HS-5 (cell line): ENCODE measurements around the gene USP2.
"Not testable (repeated sequence)": the region's sequence is repeated elsewhere in the genome, so short reads cannot be mapped to it uniquely, and the experiment has no call there.

ENCODE experiments used
- DNase-seq: peaks from one replicate; pipeline ENCODE4 v3.0.0-alpha.2; 2012; ENCODE audit warnings: low read depth

USP2 gene

DNA sequence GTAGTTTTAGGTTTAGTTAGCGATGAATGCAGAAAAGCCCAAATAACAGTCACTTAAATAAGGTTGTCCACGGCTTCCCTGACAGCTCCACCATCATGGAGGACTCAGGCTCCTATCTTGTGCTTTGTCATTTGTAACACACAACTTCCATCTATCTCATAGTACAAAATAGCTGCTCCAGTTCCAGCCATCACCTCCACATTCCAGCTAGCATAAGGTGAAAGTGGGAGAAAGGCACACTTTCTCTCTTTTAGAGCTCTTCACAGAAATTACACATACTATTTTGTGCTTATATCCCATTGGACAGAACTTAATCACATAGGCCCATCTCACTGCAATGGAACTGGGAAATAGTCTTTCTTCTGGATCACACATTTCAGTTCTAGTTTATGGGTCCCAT is 32.8 kb upstream of the USP2 start:
- no peak for DNase-seq

DNA sequence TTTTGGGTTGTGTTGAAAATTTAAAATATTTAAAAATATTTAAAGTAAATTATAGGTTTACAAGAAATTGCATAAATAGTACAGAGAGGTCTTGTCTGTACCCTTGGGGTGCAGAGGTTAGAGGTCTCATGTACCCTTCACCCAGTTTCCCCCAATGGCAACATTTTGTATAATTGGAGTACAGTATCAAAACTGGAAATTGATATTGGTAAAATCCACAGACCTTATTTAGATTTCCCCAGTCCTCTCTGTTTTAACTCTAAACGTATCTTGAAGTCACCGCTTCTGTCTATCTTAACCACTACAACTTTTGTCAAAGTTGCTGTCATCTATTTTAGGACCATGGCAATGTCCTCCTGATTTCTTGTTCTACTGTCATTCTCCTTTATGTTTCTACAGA is 30.6 kb upstream of the USP2 start:
- no peak for DNase-seq

DNA sequence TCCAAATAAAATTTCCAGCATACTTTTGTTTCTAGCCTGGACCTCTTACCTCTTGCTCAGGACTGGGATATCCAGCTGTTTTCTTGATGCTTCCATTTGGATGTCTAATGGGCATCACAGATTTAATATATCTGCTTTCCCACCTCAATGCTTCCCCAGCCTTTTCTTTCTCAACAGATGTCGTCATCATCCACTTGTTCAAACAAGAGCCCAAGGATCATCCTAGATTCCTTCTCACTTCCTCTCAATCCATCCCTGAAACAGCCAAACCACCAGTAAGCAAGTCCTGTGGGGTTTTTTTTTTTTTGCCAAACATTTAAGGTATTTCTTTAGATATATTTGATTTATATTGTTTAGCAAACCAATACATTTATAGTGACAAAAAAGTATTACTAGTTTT is 29.0 kb upstream of the USP2 start:
- DNase-seq, result no peak

DNA sequence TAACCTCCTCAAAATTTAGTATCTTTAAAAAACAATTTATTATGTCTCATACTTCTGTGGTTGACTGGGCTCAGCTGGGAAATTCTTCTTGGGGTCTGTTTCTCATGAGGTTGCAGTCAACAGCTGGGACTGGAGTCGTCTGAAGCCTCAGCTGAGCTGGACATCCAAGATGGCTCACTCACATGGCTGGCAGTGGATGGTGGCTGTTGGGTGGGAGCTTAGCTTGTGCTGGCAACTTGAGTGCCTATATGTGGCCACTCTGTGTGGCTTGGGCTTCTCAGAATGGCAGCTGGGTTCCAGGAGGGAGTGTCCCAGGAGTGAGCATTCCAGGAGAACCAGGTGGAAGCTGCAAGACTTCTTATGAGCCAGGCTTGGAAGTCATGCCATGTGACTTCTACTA is 28.2 kb upstream of the USP2 start:
- DNase-seq, result no peak

DNA sequence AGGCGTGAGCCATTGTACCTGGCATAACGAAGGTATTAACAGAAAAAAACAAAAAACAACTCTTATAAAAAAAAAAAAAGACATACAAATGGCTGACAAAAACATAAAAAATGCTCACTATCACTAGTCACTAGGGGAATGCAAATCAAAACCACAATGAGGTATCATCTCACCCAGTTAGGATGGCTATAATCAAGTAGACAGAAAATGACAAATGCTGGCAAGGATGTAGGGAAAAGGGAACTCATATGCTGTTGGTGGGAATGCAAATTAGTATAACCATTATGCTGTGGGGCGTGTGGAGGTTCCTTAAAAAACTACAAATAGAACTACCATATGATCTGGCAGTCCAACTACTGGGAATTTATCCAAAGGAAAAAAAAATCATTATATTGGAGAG is 24.5 kb upstream of the USP2 start:
- DNase-seq, result no peak

DNA sequence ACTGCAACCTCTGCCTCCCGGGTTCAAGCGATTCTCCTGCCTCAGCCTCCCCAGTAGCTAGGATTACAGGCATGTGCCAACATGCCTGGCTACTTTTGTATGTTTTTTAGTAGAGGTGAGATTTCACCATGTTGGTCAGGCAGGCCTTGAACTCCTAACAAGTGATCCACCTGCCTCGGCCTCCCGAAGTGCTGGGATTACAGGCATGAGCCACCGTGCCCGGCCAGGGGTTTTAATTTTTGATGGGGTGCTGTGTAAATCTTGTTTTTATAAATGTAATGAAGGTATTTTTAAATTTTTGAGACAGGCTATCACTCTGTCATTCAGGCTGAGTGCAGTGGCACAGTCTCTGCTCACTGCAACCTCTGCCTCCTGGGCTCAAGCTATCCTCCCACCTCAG is 24.0 kb upstream of the USP2 start:
- DNase-seq, result not testable (repeated sequence)

DNA sequence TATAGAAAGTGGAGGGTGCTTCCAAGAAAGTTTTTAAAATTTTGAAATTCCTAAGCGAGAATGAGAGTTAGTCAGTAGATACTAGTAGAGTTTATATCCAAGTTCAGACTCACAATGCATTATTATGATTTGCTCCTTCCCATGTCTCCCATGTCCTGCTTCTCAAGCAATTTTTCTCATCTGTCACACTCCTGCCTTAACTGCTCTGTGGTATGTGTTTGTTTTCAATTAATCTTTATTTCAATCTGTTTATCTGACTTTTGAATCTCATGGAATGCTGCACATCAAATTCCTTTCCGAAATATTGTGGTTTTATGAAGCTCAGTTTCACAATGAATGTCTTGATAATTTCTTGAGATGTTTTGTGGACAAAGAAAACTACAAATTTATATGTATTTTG is 23.4 kb upstream of the USP2 start:
- DNase-seq, result no peak

DNA sequence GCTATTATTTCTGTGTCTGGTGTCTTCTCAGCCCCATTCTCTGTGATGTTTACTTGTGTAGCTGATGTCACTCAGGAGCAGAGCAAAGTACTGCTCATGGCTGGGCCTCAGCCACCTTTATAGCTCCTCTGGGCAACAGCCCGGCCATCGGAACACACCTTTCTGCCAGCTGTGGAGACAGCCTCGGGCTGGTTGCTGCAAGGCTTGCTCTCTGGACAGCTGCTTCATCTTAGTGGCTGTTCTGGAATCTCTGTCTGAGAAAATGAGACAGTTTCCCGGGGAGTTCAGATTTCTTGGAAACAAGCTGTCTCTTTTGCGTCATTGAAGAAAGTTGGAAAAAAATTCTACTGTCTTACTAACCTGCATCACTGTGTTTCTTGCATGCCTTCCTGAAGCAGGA is 21.5 kb upstream of the USP2 start:
- DNase-seq, result no peak

DNA sequence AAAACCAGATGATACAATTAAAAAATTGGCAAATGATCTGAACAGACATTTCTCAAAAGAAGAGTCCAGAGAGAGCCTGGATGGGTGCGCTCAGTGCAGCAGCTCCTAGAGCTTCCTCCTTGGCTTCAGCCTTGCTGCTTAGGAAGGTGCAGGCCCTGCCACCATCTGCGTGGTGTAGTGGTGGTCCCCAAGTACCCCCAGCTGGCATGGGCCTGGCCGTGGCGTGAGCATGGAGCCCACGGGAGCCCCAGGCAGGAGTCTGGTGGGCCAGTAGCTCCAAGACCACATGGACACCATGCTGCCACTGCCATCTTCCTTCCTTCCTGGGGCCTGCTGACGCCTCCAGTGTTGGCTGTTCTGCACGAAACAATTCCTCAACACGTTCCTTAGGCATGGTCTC is 21.0 kb upstream of the USP2 start:
- no peak for DNase-seq

DNA sequence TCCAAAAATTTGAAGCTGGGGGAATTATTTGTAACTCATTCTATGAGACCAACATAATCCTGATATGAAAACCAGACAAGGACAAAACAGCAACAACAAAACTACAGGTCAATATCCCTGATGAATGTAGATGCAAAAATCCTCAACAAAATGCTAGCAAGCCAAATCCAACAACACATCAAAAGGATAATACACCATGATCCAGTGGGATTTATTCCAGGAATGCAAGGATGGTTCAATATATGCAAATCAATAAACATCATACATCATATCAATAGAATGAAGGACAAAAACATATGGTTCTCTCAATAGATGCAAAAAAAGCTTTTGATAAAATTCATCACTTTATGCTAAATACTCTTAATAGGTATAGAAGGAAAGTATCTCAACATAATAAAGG is 19.4 kb upstream of the USP2 start:
- DNase-seq, result no peak

DNA sequence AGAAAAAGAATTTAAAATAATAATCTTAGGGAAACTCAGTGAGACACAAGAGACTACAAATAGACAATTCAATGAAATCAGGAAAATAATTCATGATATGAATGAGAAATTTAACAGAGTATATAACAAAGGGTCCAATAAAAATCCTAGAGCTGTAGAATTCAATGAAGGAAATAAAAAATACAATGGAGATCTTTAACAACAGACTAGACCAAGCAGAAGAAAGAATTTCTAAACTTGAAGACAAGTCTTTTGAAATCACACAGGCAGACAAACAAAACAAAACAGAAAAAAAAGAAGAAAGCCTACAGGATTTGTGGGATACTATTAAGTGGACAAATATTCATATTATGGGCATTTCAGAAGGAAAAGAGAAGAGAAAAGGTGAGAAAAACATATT is 16.2 kb upstream of the USP2 start:
- DNase-seq, result no peak

DNA sequence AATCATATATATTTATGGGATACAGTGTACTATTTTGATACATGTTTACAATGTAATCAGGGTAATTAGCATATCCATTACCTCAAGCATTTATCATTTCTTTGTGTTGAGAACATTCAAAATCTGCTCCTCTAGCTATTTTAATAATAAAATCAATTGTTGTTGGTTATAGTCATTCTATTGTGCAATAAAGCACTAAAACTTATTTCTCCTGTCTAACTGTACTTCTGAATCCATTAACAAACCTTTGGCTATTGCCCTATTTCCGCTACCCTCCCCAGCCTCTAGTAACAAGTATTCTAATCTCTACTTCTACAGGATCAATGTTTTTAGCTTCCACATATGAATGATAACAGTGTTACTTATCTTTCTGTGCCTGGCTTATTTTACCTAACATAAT is 15.3 kb upstream of the USP2 start:
- DNase-seq, result no peak

DNA sequence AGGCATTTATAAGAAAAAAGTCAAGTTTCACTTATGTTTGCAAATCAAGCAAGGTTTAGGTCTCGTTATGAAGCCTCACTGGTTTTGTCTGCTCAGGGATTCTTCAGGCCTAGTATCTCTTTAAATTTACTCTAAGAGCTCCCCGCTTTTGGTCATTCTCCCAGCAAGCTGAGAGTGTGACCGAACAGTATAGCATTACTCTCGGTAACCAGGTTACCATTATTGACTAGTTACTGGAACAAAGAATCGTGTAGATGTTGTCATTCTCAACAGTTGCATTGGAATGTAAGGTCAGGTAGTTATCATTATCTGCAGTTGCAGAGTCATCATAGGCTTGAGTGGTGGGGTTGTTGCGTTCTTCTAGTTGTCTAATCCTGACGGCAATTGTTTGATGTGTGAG is 9.8 kb upstream of the USP2 start:
- DNase-seq, result no peak

DNA sequence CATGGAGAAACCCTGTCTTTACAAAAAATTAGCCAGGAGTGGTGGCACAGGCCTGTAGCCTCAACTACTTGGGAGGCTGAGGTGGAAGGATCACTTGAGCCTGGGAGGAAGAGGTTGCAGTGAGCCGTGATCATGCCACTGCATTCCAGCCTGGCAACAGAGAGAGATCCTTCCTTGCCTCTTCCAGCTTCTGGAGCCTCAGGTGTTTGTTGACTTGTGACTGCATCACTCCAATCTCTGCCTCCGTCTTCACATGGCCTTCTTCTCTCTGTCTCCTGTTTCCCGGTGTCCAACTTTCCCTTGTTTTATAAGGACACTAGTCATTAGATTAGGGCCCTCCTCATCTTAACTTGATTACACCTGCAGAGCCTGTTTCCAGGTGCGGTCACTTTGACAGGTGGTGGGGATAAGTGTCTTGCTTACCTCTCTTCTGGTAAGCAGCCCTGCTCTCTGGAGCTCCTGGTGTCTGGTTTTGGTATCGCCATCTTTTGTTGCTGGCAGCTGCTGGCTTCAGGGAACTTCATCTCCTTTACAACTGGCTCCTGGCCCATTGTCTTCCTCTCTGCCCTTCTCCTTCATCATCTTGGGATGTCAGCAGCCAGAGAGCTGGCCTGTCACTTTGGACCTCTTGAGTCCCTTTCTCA is 8.2 kb upstream of the USP2 start:
- no peak for DNase-seq

DNA sequence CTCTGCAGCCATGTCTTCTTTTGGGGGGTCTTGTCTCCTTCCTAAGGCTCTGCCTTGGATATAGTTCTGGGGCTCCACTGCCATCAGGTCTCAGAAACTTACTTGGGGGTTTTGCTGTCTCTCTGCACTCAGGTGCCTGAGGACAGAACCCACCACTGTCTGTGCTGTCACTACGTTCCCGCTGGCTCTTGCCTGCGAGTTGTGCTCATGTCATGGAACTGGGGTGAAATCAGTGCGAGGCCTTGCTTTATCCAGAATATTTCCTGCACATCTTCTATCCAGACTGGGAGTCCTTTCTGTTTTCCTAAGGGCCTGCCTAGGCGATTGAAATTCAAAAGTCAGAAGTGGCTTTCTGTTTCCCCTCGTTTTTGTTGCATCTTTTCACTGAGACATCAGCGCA is 6.6 kb upstream of the USP2 start:
- DNase-seq, result no peak

DNA sequence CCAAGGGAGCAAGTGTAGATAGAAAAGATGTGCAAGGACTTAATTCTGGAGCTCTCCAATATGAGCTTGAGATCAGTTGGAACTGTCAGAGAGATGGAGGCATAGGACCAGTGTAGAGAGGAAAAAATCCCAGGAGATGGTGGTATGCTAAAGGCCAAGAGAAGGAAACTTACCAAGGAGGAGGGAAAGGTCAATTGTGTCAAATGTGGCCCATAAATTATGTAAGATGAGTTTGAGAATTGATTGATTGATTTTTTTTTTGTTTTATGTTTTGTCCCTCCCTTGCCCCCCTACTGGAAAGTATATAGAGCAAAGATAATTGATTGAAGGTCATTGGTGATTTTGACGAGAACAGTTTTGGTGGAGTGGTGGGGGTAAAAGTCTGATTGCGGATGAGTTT is 2.8 kb upstream of the USP2 start:
- no peak for DNase-seq

DNA sequence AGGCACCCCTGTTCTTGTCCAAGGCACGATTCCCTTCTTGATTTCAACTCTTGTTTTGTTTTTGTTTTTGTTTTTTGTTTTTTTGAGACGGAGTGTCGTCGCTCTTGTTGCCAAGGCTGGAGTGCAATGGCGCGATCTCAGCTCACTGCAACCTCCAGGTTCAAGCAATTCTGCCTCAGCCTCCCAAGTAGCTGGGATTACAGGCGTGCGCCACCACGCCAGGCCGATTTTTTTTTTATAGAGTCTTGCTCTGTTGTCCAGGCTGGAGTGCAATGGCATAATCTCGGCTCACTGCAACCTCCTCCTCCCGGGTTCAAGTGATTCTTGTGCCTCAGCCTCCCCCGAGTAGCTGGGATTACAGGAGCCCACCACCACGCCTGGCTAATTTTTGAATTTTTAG is 1.0 kb upstream of the USP2 start:
- not testable (repeated sequence) for DNase-seq

DNA sequence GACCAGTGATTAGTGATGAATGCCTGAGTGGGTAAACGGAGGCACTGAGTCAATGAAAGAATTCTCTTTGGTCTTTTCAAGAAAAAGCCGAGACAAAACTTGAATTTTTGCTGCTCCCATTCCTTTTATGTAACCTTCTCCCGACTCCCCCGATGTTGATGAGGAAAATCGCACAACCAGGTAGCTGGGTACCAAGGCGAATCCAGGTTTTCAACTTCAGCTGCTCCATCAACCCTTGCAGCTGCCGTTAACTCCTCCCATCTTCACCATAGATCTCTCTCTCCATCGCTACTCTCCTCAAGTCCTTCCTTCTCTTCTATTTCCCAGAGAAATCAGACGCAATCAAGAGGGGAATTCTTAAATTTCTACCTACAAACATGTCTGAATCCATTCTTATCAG is 611 bp upstream of the USP2 start:
- DNase-seq, result no peak

DNA sequence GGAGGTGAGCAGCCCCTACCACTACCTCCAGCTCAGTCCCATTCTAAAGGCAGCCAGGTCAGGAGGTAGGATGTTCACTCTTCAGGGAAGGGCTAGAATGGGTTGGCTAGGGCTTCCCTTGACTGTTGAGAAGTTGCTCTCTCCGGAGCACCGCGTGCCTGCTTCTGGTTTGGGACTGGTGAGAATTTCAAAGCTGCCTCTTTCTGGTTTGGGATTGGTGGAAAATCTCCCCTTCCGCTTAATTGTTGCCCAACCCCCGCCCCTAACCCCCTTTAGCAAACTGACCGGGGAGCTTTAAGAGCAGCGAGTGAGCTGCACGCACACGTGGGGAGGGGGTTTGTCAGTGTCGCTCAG is 686 bp downstream of the USP2 start:
- no peak for DNase-seq

DNA sequence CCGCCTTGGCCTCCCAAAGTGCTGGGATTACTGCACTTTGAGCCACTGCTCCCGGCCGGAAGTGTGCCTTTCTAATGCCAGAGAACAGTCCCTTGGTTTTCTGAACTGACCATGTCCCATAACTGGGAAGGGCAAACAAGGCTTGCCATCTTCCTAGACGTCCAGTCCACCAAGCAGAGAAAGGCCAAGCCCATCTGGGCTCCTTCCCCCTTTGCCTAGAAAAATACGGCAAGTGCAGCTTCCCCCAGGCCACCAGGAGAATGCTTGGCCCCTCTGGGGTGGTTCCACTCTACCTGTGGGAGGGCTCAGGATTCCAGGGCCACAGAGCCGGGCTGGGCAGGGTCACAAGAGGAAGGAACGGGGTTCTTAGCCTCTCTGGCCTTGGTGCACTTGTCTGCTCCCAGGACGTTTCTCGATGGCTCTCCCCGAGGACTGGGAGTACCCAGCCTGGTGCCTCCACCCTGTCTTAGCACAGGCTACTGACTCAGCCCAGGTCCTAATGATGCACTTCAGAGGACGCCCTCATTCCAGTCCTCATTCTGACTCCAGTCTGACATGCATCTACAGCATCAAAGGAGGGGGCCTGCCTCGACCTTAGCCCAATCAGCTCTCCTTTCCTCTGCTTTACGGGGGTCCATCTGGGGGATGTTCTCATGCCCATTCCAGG is 1.2 kb downstream of the USP2 start:
- DNase-seq, result no peak

DNA sequence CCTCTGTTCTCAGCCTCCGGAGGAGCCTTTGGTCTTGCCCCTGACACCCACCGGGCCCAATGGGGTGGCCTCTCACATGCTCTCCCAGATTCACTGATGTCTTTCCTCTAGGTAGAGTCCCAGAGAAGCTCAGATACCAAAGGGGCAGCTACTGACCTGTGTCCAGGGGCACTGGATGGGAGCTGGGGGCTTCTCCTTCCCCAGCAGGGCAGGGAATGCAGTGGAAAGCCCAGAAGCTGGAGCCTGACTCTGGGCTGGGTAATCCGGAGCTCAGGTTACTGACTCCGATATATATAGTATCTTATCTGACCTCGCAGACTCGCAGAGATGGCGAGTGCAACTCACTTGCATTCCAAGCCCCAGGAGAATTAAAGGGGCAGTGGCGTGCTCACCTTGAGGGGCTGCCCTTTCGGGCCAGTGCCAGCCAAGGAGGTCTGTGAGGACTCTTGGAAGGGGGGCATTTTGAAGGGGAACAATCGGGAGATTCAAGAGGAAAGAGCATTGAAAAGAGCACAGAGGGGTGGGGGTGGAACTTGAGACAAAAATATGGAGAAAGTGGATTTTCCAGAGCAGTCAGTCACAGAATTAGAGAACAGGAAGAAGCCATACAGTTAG is 2.5 kb downstream of the USP2 start:
- no peak for DNase-seq

DNA sequence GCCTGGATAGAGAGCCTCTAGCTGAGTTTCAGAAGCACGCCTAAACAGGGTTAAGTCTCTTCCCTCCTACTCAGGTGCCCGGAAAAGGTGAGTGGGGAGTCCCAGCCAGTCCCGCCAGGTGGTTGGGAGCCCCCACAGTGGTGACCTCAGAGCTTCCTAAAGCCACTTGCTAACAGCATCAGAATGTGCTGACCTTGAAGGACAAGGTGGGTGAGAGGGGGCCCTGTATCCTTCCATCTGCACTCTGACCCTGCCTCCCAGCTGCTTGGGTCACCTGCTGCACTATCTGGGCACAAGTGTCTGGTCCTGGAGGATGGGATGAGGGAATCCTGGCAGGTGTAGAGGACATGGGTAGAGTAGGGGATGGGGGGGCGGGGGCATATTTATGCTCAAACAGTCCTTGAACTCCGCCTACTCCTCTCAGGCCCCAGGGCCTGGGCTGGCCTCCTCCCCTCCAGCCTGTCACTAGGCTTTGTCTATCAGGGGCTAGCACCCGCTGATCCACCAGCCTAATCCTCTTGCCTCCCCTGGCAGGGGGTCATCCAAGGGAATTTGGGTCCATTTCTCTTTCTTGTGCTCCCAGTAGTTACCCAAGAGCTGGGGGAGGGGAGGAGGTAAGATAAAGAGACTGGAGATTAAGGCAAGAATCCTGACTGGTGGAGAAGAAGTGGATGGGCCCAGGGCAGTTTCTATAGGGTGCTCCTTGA is 3.4 kb downstream of the USP2 start:
- DNase-seq, result no peak

DNA sequence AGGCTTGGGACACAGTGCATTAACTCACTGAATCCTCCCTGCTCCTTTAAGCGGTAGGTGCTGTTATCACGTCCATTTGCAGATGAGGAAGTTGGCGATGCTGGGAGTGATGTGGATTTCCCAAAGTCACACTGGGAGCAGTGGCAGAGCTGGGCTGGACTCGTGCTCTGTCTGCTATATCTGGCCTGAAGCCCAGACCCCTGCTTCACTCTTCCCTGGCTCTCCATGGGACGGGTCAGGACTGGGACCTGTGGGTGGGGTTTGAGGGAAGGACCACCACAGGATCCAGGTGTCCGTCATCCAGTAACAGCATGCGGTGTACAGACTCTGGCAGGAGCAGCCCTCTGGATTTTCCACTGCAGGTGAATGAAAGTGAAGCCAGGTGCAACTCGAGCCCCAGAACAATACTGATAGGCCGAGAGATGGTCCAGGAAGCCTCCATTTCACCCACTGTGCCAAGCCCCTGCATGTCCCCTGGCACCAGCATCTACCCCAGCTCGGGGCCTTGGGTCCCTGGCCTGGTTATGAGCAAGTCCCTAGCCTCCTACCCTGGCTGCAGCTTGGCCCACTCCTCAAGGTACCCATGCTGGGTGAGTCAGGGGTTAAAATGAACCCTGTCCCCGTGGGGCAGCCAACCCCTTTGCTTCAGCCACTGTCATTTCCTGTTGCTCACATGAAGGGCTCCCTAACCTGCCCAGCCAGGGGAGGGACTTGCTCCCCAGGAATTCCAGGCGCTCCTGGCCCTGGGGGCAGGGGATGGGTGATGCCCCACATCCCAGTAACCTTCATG is 4.2 kb downstream of the USP2 start:
- DNase-seq, result no peak
